ENCODE measurements around the gene TOMM5.

- TF ChIP-seq POLR2A (IDR thresholded peaks at IDR 0.05) (no peak), CTCF (IDR thresholded peaks at IDR 0.05) (no peak)
Measured at GRCh38 chr9:37625036-37625757, 32.8 kb upstream of the TOMM5 start.
